SK-N-MC (cell line): Measurements from ENCODE around the gene GPN2.

Experiments
- EZH2 ChIP-seq: fragments of 200-600 bp; sonication (generic); IDR thresholded peaks from one replicate; pipeline ENCODE4 v1.6.1; 2017; ENCODE audit warnings: antibody characterized with exemption
- POLR2AphosphoS5 ChIP-seq: IDR thresholded peaks from 2 replicates; pipeline ENCODE4 v1.6.1; 2012; ENCODE audit warnings: mild to moderate bottlenecking, low read depth, low read length, borderline replicate concordance

DNA sequence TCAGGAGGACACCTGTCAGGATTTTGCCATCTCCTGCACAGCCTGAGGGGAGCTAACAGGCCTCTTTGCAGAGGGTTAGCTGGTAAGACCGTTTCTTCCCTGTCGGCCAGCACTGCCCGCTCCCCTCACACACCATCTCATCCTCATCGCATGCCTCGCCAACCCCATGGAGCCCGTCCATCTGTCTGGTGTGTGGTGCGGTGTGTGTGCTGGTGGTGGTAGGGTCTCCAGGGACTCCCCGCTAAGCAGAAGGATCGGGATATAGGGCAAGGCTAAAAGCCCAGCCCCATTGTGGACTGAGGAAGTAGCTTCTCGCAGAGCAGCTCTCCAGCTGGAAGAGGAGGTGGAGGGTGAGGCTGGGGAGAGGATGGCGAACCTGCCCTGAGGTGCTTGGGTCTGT, 33.9 kb downstream of the GPN2 start:
- TF ChIP-seq POLR2AphosphoS5 (no peak), EZH2 (no peak)
